ENCODE measurements around the gene B3GALT5. TPM values are rescaled to one million over a fixed set of nuclear protein-coding genes. Genes with fewer than 3 reads are reported as not detected.

Gene B3GALT5, protein sequence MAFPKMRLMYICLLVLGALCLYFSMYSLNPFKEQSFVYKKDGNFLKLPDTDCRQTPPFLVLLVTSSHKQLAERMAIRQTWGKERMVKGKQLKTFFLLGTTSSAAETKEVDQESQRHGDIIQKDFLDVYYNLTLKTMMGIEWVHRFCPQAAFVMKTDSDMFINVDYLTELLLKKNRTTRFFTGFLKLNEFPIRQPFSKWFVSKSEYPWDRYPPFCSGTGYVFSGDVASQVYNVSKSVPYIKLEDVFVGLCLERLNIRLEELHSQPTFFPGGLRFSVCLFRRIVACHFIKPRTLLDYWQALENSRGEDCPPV
- total RNA-seq: under 1 TPM in 1 of 2 donors, not detected in 1; 0.14 TPM

DNA sequence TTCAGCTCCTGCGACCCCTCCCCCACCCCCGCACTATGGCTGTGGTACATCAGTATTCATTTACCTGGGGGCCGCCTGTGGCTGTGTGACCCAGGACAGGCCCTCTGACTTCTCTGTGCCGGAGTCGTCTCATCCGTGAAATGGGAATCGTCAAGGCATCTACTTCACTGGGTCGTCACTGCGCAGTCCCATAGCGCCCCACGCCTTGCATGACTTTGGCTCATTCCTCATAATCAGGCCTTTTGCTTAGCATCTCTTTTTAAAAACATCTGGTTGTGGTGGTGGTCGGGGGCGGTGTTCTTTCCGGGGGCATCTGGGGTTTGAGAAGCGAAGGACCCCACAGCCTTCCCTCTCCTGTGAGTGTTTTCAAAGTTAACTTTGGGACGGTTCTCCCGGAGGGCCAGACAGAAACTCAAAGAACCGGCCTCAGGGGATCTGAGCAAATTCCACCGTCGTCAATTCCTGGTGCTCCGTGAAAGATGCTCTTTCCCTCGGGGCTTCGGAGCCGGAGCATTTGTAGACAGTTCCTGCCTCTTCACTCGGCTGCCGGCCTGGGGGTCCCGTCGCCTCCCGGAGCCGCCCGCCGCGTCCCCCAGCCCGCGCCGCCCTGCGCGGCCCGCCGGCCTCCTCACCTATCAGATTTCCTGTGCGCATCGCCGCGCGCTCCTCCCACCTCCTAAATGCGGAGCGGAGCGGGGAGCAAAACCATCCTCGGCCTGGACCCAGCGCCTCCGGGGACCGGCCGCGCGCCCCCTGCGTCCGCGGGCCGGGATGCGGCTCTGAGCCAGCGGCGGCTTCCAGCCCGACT lies at the start of gene B3GALT5:
TSS of gene B3GALT5 (plus strand) at position 708 of the 808 bp plus-strand sequence. CDS start 47,620 bp downstream, outside the sequence.
- Histone ChIP-seq H3K4me1 (ENCODE audit: control insufficient read depth in 1 of 2, low read depth in 2 of 2) (peaks cover 0 to 12% of the 10 kb centered on the region in 2 donors), H3K27ac (no peak within 1 kb of the TSS), H3K4me3 (peak within 1 kb of the TSS; percentile 41), H3K27me3 (replicated peaks; ENCODE audit: insufficient read depth) (peaks cover 11% of the 10 kb centered on the region), H3K9me3 (no peaks in the 10 kb centered on the region), H3K36me3 (no peaks in the 10 kb centered on the region)
- ATAC-seq (ENCODE audit: insufficient number of reproducible peaks, low FRiP score, low read depth): no peak
- TF ChIP-seq, protein P1, sequence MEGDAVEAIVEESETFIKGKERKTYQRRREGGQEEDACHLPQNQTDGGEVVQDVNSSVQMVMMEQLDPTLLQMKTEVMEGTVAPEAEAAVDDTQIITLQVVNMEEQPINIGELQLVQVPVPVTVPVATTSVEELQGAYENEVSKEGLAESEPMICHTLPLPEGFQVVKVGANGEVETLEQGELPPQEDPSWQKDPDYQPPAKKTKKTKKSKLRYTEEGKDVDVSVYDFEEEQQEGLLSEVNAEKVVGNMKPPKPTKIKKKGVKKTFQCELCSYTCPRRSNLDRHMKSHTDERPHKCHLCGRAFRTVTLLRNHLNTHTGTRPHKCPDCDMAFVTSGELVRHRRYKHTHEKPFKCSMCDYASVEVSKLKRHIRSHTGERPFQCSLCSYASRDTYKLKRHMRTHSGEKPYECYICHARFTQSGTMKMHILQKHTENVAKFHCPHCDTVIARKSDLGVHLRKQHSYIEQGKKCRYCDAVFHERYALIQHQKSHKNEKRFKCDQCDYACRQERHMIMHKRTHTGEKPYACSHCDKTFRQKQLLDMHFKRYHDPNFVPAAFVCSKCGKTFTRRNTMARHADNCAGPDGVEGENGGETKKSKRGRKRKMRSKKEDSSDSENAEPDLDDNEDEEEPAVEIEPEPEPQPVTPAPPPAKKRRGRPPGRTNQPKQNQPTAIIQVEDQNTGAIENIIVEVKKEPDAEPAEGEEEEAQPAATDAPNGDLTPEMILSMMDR (IDR thresholded peaks at IDR 0.05): no peak
- DNase-seq (ENCODE audit: low spot score): no peak

DNA sequence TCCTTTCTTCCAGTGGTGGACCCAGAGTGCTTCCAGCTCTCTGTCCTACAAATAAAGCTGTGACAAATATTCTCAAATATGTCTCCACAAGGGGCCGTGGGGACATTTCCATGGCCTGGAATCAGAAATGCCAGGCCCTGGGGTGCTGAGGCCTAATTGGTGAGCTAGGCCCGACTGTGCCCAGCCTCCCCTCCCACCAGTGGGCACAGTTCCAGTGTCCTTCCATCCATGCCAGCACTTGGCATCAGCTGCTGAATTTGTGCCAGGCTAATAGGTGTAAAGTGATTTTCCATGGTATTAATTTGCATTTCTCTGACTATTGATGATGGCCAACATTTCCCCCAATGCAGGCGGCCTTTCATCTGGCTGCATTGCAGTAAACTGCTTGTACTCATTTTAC lies 48.5 kb upstream of the B3GALT5 start:
- H3K4me3 ChIP-seq: no peak overlapping the region
- H3K9me3 ChIP-seq: no peaks in the 10 kb centered on the region
- H3K36me3 ChIP-seq: no peaks in the 10 kb centered on the region
- TF ChIP-seq, protein P1 (IDR thresholded peaks at IDR 0.05): no peak
- no peaks in the 10 kb centered on the region for H3K27me3 ChIP-seq (replicated peaks; ENCODE audit: insufficient read depth)
- peaks cover 0 to 10% of the 10 kb centered on the region in 2 donors for H3K4me1 ChIP-seq (ENCODE audit: control insufficient read depth in 1 of 2, low read depth in 2 of 2)
- H3K27ac ChIP-seq: no peak overlapping the region
- no peak for ATAC-seq (ENCODE audit: insufficient number of reproducible peaks, low FRiP score, low read depth)
- no peak for DNase-seq (ENCODE audit: low spot score)

DNA sequence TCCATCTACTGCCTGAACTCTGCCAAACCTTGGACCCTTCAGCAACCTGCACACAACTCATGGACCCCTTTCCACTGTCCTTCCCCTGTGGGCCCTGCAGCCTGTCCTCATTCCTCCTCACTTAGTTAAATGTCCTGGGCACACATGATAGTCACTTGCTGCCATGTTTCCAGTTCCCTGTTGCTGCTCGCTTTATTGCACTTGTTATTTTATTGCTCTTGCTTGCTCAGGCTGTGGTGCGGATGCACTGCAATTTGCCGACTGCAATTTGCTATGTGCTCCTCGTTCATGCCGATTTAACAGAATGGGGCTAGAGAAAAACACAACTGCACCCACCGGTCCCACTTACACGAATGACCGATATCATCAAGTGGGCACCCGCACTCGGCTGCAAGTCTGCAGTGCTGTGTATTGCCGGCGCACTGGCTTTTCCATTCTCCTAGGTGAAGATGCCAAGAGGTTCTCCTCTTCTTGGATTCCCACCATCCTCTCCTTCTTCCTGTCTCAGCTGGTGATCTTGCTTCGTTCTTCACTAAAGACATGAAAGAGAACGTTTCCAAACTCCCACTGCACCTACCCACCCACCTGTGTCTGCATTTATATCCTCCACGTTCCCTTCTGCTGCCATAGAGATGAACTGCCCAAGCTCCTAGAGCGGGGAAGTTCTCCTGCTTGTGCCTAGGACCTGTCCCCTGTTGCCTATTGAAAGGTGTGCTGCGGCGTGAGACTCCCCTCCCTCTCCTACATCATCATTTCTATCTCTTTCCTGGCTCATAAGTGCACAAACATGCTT lies 45.4 kb upstream of the B3GALT5 start:
- Histone ChIP-seq H3K4me3 (no peak overlapping the region), H3K27me3 (replicated peaks; ENCODE audit: insufficient read depth) (no peaks in the 10 kb centered on the region), H3K9me3 (no peaks in the 10 kb centered on the region), H3K4me1 (ENCODE audit: control insufficient read depth in 1 of 2, low read depth in 2 of 2) (peaks cover 0 to 10% of the 10 kb centered on the region in 2 donors), H3K36me3 (no peaks in the 10 kb centered on the region), H3K27ac (no peak overlapping the region)
- DNase-seq (ENCODE audit: low spot score) (no peak), ATAC-seq (ENCODE audit: insufficient number of reproducible peaks, low FRiP score, low read depth) (no peak)
- TF ChIP-seq, protein P1 (IDR thresholded peaks at IDR 0.05): no peak

DNA sequence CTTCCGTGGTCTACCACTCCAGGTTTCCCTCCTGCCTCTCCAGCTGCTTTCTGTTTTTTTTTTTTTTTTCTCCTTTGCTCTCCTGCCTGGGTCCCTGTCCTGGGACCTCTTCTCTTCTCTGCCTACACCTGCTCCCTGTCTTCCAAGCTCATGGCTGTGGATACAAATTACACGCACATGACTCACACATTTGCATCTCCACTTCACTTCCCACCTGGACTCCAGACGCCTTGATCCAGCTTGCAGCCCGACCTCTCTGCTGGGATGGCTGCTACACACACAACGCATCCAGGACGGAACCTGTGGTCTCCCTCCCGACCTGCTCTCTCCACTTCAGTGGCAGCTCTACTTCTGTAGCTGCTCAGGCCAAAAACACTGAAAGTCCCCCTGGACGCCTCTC lies 44.4 kb upstream of the B3GALT5 start:
- no peak for ATAC-seq (ENCODE audit: insufficient number of reproducible peaks, low FRiP score, low read depth)

More for the DNA sequence above, 44.4 kb upstream of the B3GALT5 start:
- TF ChIP-seq, protein P1 (IDR thresholded peaks at IDR 0.05): no peak
- H3K9me3 ChIP-seq: no peaks in the 10 kb centered on the region
- no peaks in the 10 kb centered on the region for H3K27me3 ChIP-seq (replicated peaks; ENCODE audit: insufficient read depth)
- peaks cover 0 to 10% of the 10 kb centered on the region in 2 donors for H3K4me1 ChIP-seq (ENCODE audit: control insufficient read depth in 1 of 2, low read depth in 2 of 2)
- H3K36me3 ChIP-seq: no peaks in the 10 kb centered on the region
- no peak overlapping the region for H3K27ac ChIP-seq
- no peak overlapping the region for H3K4me3 ChIP-seq
- DNase-seq (ENCODE audit: low spot score): no peak

Measured in thoracic aorta (tissue), 2 donors.